ENCODE data around the gene TRAF7. TPM values are rescaled to one million over a fixed set of nuclear protein-coding genes. Genes with fewer than 3 reads are reported as not detected.

TRAF7 gene
- total RNA-seq, 1 experiment from 2014 or later: 160 TPM

DNA sequence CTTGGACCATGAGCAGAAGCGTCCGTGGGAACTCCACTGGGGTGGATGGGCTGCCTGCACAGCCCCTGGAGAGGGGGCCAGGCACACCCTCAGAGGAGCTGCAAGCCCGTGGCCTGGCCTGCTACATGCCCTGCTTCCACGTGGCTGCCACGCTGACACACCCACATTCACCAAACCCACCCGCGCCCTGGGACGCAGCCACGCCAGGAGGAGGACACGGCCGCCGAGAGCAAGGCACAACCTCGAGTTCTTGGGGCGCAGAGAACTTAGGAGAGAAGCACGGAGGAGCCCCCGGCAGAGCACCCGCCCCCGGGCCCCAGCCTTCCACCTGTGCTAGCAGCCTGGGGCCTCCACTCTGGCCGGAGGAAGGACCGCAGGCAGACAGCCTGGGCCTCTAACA is 22.0 kb downstream of the TRAF7 start (continued):
- TF ChIP-seq RAD21 (IDR thresholded peaks at IDR 0.05; ENCODE audit: low read depth): no peak

DNA sequence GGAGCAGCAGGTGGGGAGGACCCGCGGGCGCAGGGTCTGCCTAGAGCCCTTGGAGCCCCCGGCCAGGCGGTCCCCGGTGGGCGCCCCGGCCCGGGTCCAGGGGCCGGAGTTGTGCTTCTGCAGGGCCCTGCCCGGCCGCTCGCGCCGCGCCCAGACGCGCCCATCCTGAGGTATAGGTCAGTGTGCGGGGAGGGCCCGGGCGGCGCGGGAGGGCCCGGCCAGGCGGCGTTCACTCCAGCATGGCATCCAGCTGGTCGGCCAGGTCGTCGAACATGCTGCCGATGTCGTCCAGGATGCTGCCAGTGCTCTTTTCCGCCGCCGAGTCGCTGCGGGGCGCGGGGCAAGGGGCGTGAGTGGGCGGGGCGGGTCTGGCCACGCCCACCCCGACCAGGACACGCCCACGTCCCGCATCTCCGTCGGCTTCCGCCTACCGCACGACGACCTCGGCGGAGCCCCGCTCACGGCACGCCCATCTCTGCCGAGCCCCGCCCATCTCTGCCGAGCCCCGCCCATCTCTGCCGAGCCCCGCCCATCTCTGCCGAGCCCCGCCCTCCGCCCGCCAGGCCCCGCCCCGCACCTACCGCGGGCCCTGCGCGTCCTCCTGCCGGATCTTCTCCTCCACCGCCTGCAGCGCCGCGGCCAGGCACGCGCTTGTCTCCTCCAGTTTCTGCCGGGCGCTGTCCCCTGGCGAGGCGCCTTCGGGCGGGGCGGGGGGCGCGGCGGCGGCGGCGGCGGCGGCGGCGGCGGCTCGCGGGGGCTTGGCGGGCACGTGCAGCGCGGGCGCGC is 22.9 kb downstream of the TRAF7 start:
- ATAC-seq (peak; percentile 81), DNase-seq (ENCODE audit: low read depth, low spot score) (no peak)
- no TSS peak for BruUV-seq (replicated peaks)
- RAD21 ChIA-PET (ENCODE audit: low non-redundant PET in 1 of 2, low total read pairs in 2 of 2, uncharacterized antibody in 2 of 2, unreplicated experiment in 2 of 2): no interaction called here
- Histone ChIP-seq H3K9me3 (ENCODE audit: control insufficient read depth in 1 of 2, insufficient read depth in 1 of 2, low read depth in 1 of 2, low read length in 2 of 2) (no peaks in the 10 kb centered on the region), H3K9me2 (ENCODE audit: insufficient read depth) (no peaks in the 10 kb centered on the region), H3K9ac (ENCODE audit: low read length) (no peak overlapping the region), H3K4me1 (ENCODE audit: control insufficient read depth in 1 of 2, insufficient read depth in 2 of 2, low read length in 2 of 2) (peaks cover 0 to 5% of the 10 kb centered on the region in 2 experiments; a peak in 1 of 4 replicates), H3K4me3 (replicated peaks in 1 of 2; ENCODE audit: low read depth in 1 of 2, low read length in 2 of 2) (no peak overlapping the region), H3K4me2 (ENCODE audit: low read length) (no peak overlapping the region), H2AFZ (ENCODE audit: low read depth, low read length, poor library complexity, severe bottlenecking) (no peak overlapping the region), H3K79me2 (ENCODE audit: insufficient read depth, low read length) (no peaks in the 10 kb centered on the region), H4K20me1 (ENCODE audit: insufficient read depth) (no peaks in the 10 kb centered on the region), H3K27ac (ENCODE audit: low read depth, low read length) (peak overlapping the region; percentile 35; the same call in 1 of the 2 replicates), H3K36me3 (ENCODE audit: control insufficient read depth in 1 of 2, insufficient read depth in 2 of 2, low read length in 2 of 2) (peaks cover 8 to 17% of the 10 kb centered on the region in 2 experiments; a peak in 2 of 4 replicates), H3K27me3 (ENCODE audit: insufficient read depth, low read length) (no peaks in the 10 kb centered on the region)
- TF ChIP-seq ZNF274 (IDR thresholded peaks at IDR 0.05; ENCODE audit: low read depth, low read length) (no peak), YY1 (IDR thresholded peaks at IDR 0.05; ENCODE audit: extremely low read depth, insufficient replicate concordance, low read depth, low read length) (no peak), POLR2AphosphoS5 (IDR thresholded peaks at IDR 0.05; ENCODE audit: low read depth, low read length) (peak; percentile 45; the same call in 1 of the 2 replicates), EGR1 (IDR thresholded peaks at IDR 0.05; ENCODE audit: low read depth) (peak; percentile 45; the same call in 1 of the 2 replicates), FOSL1 (IDR thresholded peaks at IDR 0.05; ENCODE audit: low read depth) (no peak)
- TF ChIP-seq, protein P1, sequence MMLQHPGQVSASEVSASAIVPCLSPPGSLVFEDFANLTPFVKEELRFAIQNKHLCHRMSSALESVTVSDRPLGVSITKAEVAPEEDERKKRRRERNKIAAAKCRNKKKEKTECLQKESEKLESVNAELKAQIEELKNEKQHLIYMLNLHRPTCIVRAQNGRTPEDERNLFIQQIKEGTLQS (IDR thresholded peaks at IDR 0.05): no peak
- TF ChIP-seq, protein P2, sequence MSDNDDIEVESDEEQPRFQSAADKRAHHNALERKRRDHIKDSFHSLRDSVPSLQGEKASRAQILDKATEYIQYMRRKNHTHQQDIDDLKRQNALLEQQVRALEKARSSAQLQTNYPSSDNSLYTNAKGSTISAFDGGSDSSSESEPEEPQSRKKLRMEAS (IDR thresholded peaks at IDR 0.05): no peak
- CTCF ChIA-PET: no interaction called here
- POLR2A ChIA-PET: interaction anchor here (1.4 kb wide), 1 partner anchor 23 kb away, joined by 6 read pairs; the partner anchor contains the start of gene TRAF7
- intact Hi-C loops (cut with micrococcal nuclease): no loop called here
